ENCODE data around the gene LGMN. TPM values are rescaled to one million over a fixed set of nuclear protein-coding genes. Genes with fewer than 3 reads are reported as not detected.
"Not testable (repeated sequence)": the region's sequence is repeated elsewhere in the genome, so short reads cannot be mapped to it uniquely, and the experiment has no call there.

Gene LGMN
- polyA plus RNA-seq, 6 donors from 2014 or later, result 9.1 to 22.1 (median 13.2) TPM

- DNase-seq, result no peak
- Mint-ChIP-seq H3K27me3 (no peaks in the 10 kb centered on the region), H3K27ac (peak overlapping the region in 1 of 6 donors; percentile 53), H3K4me3 (no peak overlapping the region), H3K36me3 (no peaks in the 10 kb centered on the region), H3K9me3 (peaks cover 0 to 1% (median 0%) of the 10 kb centered on the region in 7 donors), H3K4me1 (peaks cover 15 to 37% (median 18%) of the 10 kb centered on the region in 3 donors)
- no peak for ATAC-seq (ENCODE audit: low read depth in 2 of 2)
These were observed 32.2 kb upstream of the LGMN start for GRCh38 chr14:92780444-92781232.

GRCh38 chr14:92778868-92779565 is 30.6 kb upstream of the LGMN start:
- not testable (repeated sequence) for H3K36me3 Mint-ChIP-seq; ATAC-seq (ENCODE audit: low read depth in 2 of 2); H3K27me3 Mint-ChIP-seq; H3K4me3 Mint-ChIP-seq; H3K9me3 Mint-ChIP-seq; DNase-seq
- peaks cover 30 to 53% (median 30%) of the 10 kb centered on the region in 3 donors for H3K4me1 Mint-ChIP-seq
- peak overlapping the region in 4 of 6 donors; percentile 15 to 66 (median 50) for H3K27ac Mint-ChIP-seq

GRCh38 chr14:92775292-92775691 is 26.9 kb upstream of the LGMN start:
- DNase-seq (peak; percentile 73), ATAC-seq (ENCODE audit: low read depth in 2 of 2) (peak; percentile 97 to 98)
- Mint-ChIP-seq H3K4me3 (peak overlapping the region in 7 of 8 donors; percentile 15 to 85 (median 71)), H3K4me1 (peaks cover 29 to 61% (median 30%) of the 10 kb centered on the region in 3 donors), H3K27ac (peak overlapping the region; percentile 94 to 99 (median 96))
- not testable (repeated sequence) for H3K9me3 Mint-ChIP-seq, H3K36me3 Mint-ChIP-seq, H3K27me3 Mint-ChIP-seq

- H3K27ac Mint-ChIP-seq, result peak overlapping the region; percentile 94 to 99 (median 96)
- ATAC-seq (ENCODE audit: low read depth in 2 of 2) (no peak), DNase-seq (no peak)
- no peaks in the 10 kb centered on the region for H3K36me3 Mint-ChIP-seq
- H3K9me3 Mint-ChIP-seq, result no peaks in the 10 kb centered on the region
- no peaks in the 10 kb centered on the region for H3K27me3 Mint-ChIP-seq
- H3K4me1 Mint-ChIP-seq, result peaks cover 29 to 63% (median 31%) of the 10 kb centered on the region in 3 donors
- peak overlapping the region in 6 of 8 donors; percentile 54 to 85 (median 66) for H3K4me3 Mint-ChIP-seq
These were observed 26.1 kb upstream of the LGMN start for GRCh38 chr14:92774572-92774971.

- Mint-ChIP-seq H3K4me1 (peaks cover 19 to 64% (median 22%) of the 10 kb centered on the region in 3 donors), H3K27me3 (no peaks in the 10 kb centered on the region), H3K9me3 (no peaks in the 10 kb centered on the region), H3K36me3 (no peaks in the 10 kb centered on the region), H3K4me3 (no peak overlapping the region), H3K27ac (peak overlapping the region in 3 of 6 donors; percentile 22 to 87 (median 72))
- DNase-seq (no peak), ATAC-seq (ENCODE audit: low read depth in 2 of 2) (no peak)
These were observed 22.1 kb upstream of the LGMN start for GRCh38 chr14:92770484-92770883.

GRCh38 chr14:92768795-92769194 is 20.4 kb upstream of the LGMN start:
- peak overlapping the region; percentile 85 to 97 (median 92) for H3K27ac Mint-ChIP-seq
- H3K27me3 Mint-ChIP-seq, result no peaks in the 10 kb centered on the region
- ATAC-seq (ENCODE audit: low read depth in 2 of 2) (no peak), DNase-seq (no peak)
- peak overlapping the region in 3 of 8 donors; percentile 1 to 75 (median 64) for H3K4me3 Mint-ChIP-seq
- H3K9me3 Mint-ChIP-seq, result no peaks in the 10 kb centered on the region
- H3K4me1 Mint-ChIP-seq, result peaks cover 2 to 57% (median 9%) of the 10 kb centered on the region in 3 donors
- no peaks in the 10 kb centered on the region for H3K36me3 Mint-ChIP-seq

- H3K27ac Mint-ChIP-seq, result peak overlapping the region; percentile 85 to 97 (median 92)
- H3K9me3 Mint-ChIP-seq, H3K36me3 Mint-ChIP-seq, H3K27me3 Mint-ChIP-seq: not testable (repeated sequence)
- ATAC-seq (ENCODE audit: low read depth in 2 of 2) (peak; percentile 95 to 96), DNase-seq (peak; percentile 73)
- peak overlapping the region in 5 of 8 donors; percentile 3 to 75 (median 63) for H3K4me3 Mint-ChIP-seq
- H3K4me1 Mint-ChIP-seq, result peaks cover 0 to 60% (median 9%) of the 10 kb centered on the region in 3 donors
These were observed 19.8 kb upstream of the LGMN start for GRCh38 chr14:92768236-92768635.

- H3K4me3 Mint-ChIP-seq, result peak overlapping the region in 1 of 8 donors; percentile 29
- DNase-seq; H3K27me3 Mint-ChIP-seq; ATAC-seq (ENCODE audit: low read depth in 2 of 2); H3K9me3 Mint-ChIP-seq; H3K36me3 Mint-ChIP-seq: not testable (repeated sequence)
- H3K27ac Mint-ChIP-seq, result peak overlapping the region in 2 of 6 donors; percentile 23 to 74
- peaks cover 0 to 45% (median 12%) of the 10 kb centered on the region in 3 donors for H3K4me1 Mint-ChIP-seq
These were observed 15.5 kb upstream of the LGMN start for GRCh38 chr14:92763666-92764631.

GRCh38 chr14:92760524-92760805 is 12.0 kb upstream of the LGMN start:
- peak overlapping the region in 1 of 6 donors; percentile 81 for H3K27ac Mint-ChIP-seq
- H3K36me3 Mint-ChIP-seq, result no peaks in the 10 kb centered on the region
- ATAC-seq (ENCODE audit: low read depth in 2 of 2), result no peak
- no peak overlapping the region for H3K4me3 Mint-ChIP-seq
- no peak for DNase-seq
- H3K9me3 Mint-ChIP-seq, result peaks cover 0 to 4% (median 0%) of the 10 kb centered on the region in 7 donors
- peaks cover 0 to 19% (median 8%) of the 10 kb centered on the region in 3 donors for H3K4me1 Mint-ChIP-seq
- H3K27me3 Mint-ChIP-seq, result peaks cover 0 to 3% (median 0%) of the 10 kb centered on the region in 3 donors

- ATAC-seq (ENCODE audit: low read depth in 2 of 2) (no peak), DNase-seq (no peak)
- peaks cover 0 to 4% (median 0%) of the 10 kb centered on the region in 7 donors for H3K9me3 Mint-ChIP-seq
- no peak overlapping the region for H3K4me3 Mint-ChIP-seq
- H3K36me3 Mint-ChIP-seq, result no peaks in the 10 kb centered on the region
- peaks cover 0 to 21% (median 8%) of the 10 kb centered on the region in 3 donors for H3K4me1 Mint-ChIP-seq
- peak overlapping the region in 3 of 6 donors; percentile 58 to 81 (median 58) for H3K27ac Mint-ChIP-seq
- H3K27me3 Mint-ChIP-seq, result peaks cover 0 to 3% (median 0%) of the 10 kb centered on the region in 3 donors
These were observed 11.5 kb upstream of the LGMN start for GRCh38 chr14:92759679-92760523.

- Mint-ChIP-seq H3K4me3 (no peak overlapping the region), H3K27ac (peak overlapping the region in 1 of 6 donors; percentile 1), H3K9me3 (peaks cover 0 to 4% (median 0%) of the 10 kb centered on the region in 7 donors), H3K27me3 (peaks cover 0 to 3% (median 0%) of the 10 kb centered on the region in 3 donors), H3K36me3 (no peaks in the 10 kb centered on the region), H3K4me1 (peaks cover 0 to 17% (median 8%) of the 10 kb centered on the region in 3 donors)
- ATAC-seq (ENCODE audit: low read depth in 2 of 2) (peak; percentile 36 to 46), DNase-seq (no peak)
These were observed 10.9 kb upstream of the LGMN start for GRCh38 chr14:92759300-92759678.

- Mint-ChIP-seq H3K36me3 (no peaks in the 10 kb centered on the region), H3K4me1 (peaks cover 11 to 31% (median 23%) of the 10 kb centered on the region in 3 donors), H3K27me3 (no peaks in the 10 kb centered on the region), H3K27ac (no peak overlapping the region), H3K4me3 (no peak overlapping the region), H3K9me3 (peaks cover 0 to 4% (median 0%) of the 10 kb centered on the region in 7 donors)
- no peak for ATAC-seq (ENCODE audit: low read depth in 2 of 2)
- DNase-seq, result no peak
These were observed 8.0 kb upstream of the LGMN start for GRCh38 chr14:92756446-92756845.

All from naive B cell (primary cell).